ENCODE results near the gene TMEM185B. TPM values are rescaled to one million over a fixed set of nuclear protein-coding genes. Genes with fewer than 3 reads are reported as not detected.

TMEM185B gene
- 36.0 and 43.5 TPM in 2 replicates for total RNA-seq

GRCh38 chr2:120223034-120223912 is at the start of gene TMEM185B:
Gene TMEM185B (minus strand): TSS chr2:120223400. CDS start chr2:120222976, 424 bp downstream.

GRCh38 chr2:120252225-120253020 is 29.2 kb upstream of the TMEM185B start, which contains the start of gene RALB:
Gene RALB (plus strand): TSS chr2:120252852. CDS start chr2:120278665, 25,813 bp downstream.

Other genes starting within 250 kb of the TMEM185B start
- gene EPB41L5, start 210.3 kb downstream of the TMEM185B start, total RNA-seq, result 8.0 and 17.5 TPM in 2 replicates
- gene RALB, start 29.5 kb upstream of the TMEM185B start, total RNA-seq, result 19.1 and 33.9 TPM in 2 replicates
- under 0.01 TPM in 1 of 2 replicates, not detected in the other for gene INHBB, start 122.7 kb upstream of the TMEM185B start, total RNA-seq